HEK293T (cell line): Measurements from ENCODE around the gene MAST3.

Experiments
- FOXM1 ChIP-seq: fragments of 450-650 bp; IDR thresholded peaks from 2 replicates; pipeline ENCODE4 v1.6.1; 2017; ENCODE audit warnings: mild to moderate bottlenecking, borderline replicate concordance
- SP1 ChIP-seq: fragments of 450-650 bp; IDR thresholded peaks from 2 replicates; pipeline ENCODE4 v1.6.1; 2017
- TARDBP ChIP-seq: fragments of 450-650 bp; IDR thresholded peaks from 2 replicates; pipeline ENCODE4 v1.6.1; 2016

- TF ChIP-seq SP1 (no peak), TARDBP (no peak), FOXM1 (no peak)
Measured at GRCh38 chr19:18137657-18138339, 40.2 kb downstream of the MAST3 start.
